ENCODE data around the gene CNTNAP2. TPM values are rescaled to one million over a fixed set of nuclear protein-coding genes. Genes with fewer than 3 reads are reported as not detected.

The CNTNAP2 gene
- total and polyA plus RNA-seq, 8 donors: 0.19 to 18.2 (median 0.56) TPM

DNA sequence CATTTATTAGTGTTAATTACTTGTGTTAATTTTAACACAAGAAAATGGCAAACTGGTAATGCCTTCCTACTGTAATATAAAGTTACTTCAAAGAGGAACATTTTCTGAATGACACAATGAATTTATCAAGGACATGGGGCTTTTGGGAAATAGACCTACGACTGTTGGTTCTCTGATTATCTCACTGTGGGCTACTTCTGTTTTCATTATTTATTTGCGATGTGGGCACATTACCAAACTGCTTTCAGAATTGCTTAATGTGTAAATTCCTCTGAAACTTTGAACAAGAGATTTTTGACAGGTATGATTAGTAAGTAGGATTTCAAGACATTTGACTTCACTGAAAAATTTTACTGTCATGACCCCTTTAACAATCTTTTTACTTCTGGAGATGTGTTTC lies 535.6 kb downstream of the CNTNAP2 start:
- no peak for DNase-seq
- no peak overlapping the region for H3K4me3 ChIP-seq
- no peaks in the 10 kb centered on the region for H3K9me3 ChIP-seq
- H3K4me1 ChIP-seq: no peaks in the 10 kb centered on the region
- TF ChIP-seq CTCF (IDR thresholded peaks at IDR 0.05) (no peak), EP300 (IDR thresholded peaks at IDR 0.05) (no peak), POLR2A (IDR thresholded peaks at IDR 0.05) (no peak), POLR2AphosphoS5 (IDR thresholded peaks at IDR 0.05) (no peak)
- intact Hi-C loops (cut with DNase I; ENCODE audit: low total_unique reads): no loop called here
- no peaks in the 10 kb centered on the region for H3K27me3 ChIP-seq
- H3K27ac ChIP-seq: no peak overlapping the region
- 37 to 60% (median 51%) methylated on average over 2 of the region's 2 CpGs for WGBS, 5 donors
- no peaks in the 10 kb centered on the region for H3K36me3 ChIP-seq

- intact Hi-C loops (cut with DNase I; ENCODE audit: low total_unique reads): no loop called here
- no peak overlapping the region for H3K4me3 ChIP-seq
- no peak for TF ChIP-seq CTCF (IDR thresholded peaks at IDR 0.05)
- TF ChIP-seq POLR2AphosphoS5 (IDR thresholded peaks at IDR 0.05): no peak
- no peak for TF ChIP-seq POLR2A (IDR thresholded peaks at IDR 0.05)
- no peak for TF ChIP-seq EP300 (IDR thresholded peaks at IDR 0.05)
- WGBS, 5 donors: 53 to 64% (median 59%) methylated on average over 5 of the region's 5 CpGs
- no peaks in the 10 kb centered on the region for H3K9me3 ChIP-seq
- no peaks in the 10 kb centered on the region for H3K27me3 ChIP-seq
- H3K36me3 ChIP-seq: no peaks in the 10 kb centered on the region
- no peaks in the 10 kb centered on the region for H3K4me1 ChIP-seq
- DNase-seq: no peak
- H3K27ac ChIP-seq: no peak overlapping the region
These were observed 537.4 kb downstream of the CNTNAP2 start for GRCh38 chr7:146654048-146654447.

DNA sequence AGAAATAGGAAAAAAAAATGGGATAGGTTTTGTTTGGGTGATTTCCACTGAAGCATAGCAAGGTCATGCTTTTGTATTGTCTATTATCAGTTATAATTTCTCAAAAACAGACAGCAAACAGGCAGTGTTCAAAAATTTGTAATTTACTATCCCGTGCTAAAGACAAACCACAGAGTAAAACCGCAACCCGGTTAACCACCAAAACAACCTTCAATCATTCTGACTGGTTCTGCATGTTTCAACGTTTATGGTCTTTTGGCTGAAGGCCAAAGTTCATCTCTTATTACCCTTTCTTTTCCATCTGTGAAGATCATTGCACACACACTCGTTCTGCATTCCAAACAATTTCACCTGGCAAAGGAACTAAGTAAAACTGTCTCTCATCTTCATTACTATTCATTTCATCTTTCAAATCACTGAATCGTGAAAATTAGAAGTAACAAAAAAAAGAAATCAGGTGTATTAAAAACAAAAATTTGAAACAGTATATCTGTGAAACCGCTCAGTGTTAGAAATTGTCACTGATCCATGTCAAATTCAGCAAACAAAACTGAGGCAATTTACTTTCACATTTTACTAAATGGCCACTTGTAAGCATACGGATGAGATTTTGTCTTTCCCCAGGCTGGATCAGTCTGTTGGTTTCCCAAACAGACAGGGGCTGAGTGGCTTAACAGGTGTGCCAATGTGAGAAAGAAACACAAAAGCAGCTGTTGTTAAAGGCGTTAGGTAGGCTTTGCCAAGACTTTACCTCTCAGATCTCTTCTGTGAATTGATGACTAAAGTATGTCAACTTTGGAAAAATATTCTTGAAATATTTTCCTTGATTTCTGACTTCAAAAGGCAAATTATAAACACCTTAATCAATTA lies 539.6 kb downstream of the CNTNAP2 start:
- H3K27me3 ChIP-seq: no peaks in the 10 kb centered on the region
- intact Hi-C loops (cut with DNase I; ENCODE audit: low total_unique reads): no loop called here
- TF ChIP-seq POLR2A (IDR thresholded peaks at IDR 0.05): no peak
- no peak for TF ChIP-seq POLR2AphosphoS5 (IDR thresholded peaks at IDR 0.05)
- TF ChIP-seq EP300 (IDR thresholded peaks at IDR 0.05): no peak
- no peak for TF ChIP-seq CTCF (IDR thresholded peaks at IDR 0.05)
- H3K36me3 ChIP-seq: no peaks in the 10 kb centered on the region
- DNase-seq: peak in 1 of 2 donors; percentile 42
- no peak overlapping the region for H3K4me3 ChIP-seq
- no peak overlapping the region for H3K27ac ChIP-seq
- 18 to 29% (median 21%) methylated on average over 9 of the region's 9 CpGs for WGBS, 5 donors
- no peaks in the 10 kb centered on the region for H3K4me1 ChIP-seq
- no peaks in the 10 kb centered on the region for H3K9me3 ChIP-seq

DNA sequence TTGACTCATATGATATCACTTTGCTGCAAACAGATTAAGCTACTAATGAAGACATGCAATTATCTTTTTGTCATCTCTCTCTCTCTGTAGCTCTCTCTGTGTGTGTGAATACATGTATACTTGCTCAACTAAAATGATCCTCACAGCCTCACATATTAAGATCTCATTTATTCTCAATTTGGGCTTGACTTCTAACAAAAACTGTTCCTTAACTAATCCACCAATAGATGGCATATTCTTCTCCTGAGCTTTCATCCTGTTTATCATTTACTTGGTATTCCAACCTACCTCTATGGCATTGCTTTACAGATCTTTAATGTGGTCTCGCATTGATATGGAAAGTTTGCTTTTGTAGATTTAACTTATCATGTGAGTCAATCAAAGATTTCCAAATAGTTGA lies 540.4 kb downstream of the CNTNAP2 start:
- 69 to 89% (median 82%) methylated on average over 1 of the region's 1 CpG for WGBS, 5 donors
- Histone ChIP-seq H3K36me3 (no peaks in the 10 kb centered on the region), H3K27ac (no peak overlapping the region), H3K9me3 (no peaks in the 10 kb centered on the region), H3K4me1 (no peaks in the 10 kb centered on the region), H3K27me3 (no peaks in the 10 kb centered on the region), H3K4me3 (no peak overlapping the region)
- intact Hi-C loops (cut with DNase I; ENCODE audit: low total_unique reads): no loop called here
- DNase-seq: no peak
- no peak for TF ChIP-seq CTCF (IDR thresholded peaks at IDR 0.05)
- TF ChIP-seq POLR2A (IDR thresholded peaks at IDR 0.05): no peak
- no peak for TF ChIP-seq EP300 (IDR thresholded peaks at IDR 0.05)
- no peak for TF ChIP-seq POLR2AphosphoS5 (IDR thresholded peaks at IDR 0.05)

Data from stomach (tissue), 9 donors.